MCF 10A (cell line): ENCODE measurements around the gene PLEKHA5. TPM values are rescaled to one million over a fixed set of nuclear protein-coding genes. Genes with fewer than 3 reads are reported as not detected.

ENCODE experiments used
- BruUV-seq: library from RNA; stranded (reverse); fragments of 400-500 nt; replicated peaks from 2 replicates; lab custom pipeline; 2021; lab: Mats Ljungman, UMichigan
- CTCF ChIA-PET: fragments of 300-600 bp; sonication (Branson Sonifier 250); formaldehyde crosslinking; extraction: SDS; loops from one replicate; lab custom pipeline; 2021; ENCODE audit warnings: antibody characterized with exemption, inconsistent platforms; lab: Yijun Ruan, JAX
- POLR2A ChIA-PET: fragments of 300-600, 350-650 bp; sonication (Branson Sonifier 250); formaldehyde crosslinking; extraction: SDS; loops from one replicate; lab custom pipeline; 2020; ENCODE audit warnings: antibody characterized with exemption, inconsistent platforms; lab: Yijun Ruan, JAX
- DNase-seq: peaks from one replicate; pipeline ENCODE4 v3.0.0-alpha.2; 2018; ENCODE audit not compliant: unreplicated experiment
- H3K27ac Mint-ChIP-seq: one replicate; pipeline ENCODE4 v1.8.0; 2022; ENCODE audit warnings: mild to moderate bottlenecking, low read depth, mixed read lengths; ENCODE audit not compliant: unreplicated experiment
- H3K27me3 Mint-ChIP-seq: one replicate; pipeline ENCODE4 v1.8.0; 2022; ENCODE audit warnings: mixed read lengths; ENCODE audit not compliant: insufficient read depth, unreplicated experiment
- H3K36me3 Mint-ChIP-seq: one replicate; pipeline ENCODE4 v1.8.0; 2022; ENCODE audit warnings: mild to moderate bottlenecking, moderate library complexity, mixed read lengths; ENCODE audit not compliant: insufficient read depth, unreplicated experiment
- H3K4me1 Mint-ChIP-seq: one replicate; pipeline ENCODE4 v1.8.0; 2022; ENCODE audit warnings: mixed read lengths; ENCODE audit not compliant: insufficient read depth, unreplicated experiment
- H3K4me3 Mint-ChIP-seq: one replicate; pipeline ENCODE4 v1.8.0; 2022; ENCODE audit warnings: mild to moderate bottlenecking, moderate library complexity, mixed read lengths; ENCODE audit not compliant: unreplicated experiment
- H3K9me3 Mint-ChIP-seq: one replicate; pipeline ENCODE4 v1.8.0; 2022; ENCODE audit warnings: mixed read lengths; ENCODE audit not compliant: unreplicated experiment
- CTCF ChIP-seq: fragments of 200-600 bp; IDR thresholded peaks from one replicate; pipeline ENCODE4 v1.8.0; 2022; ENCODE audit warnings: antibody characterized with exemption, mild to moderate bottlenecking; ENCODE audit not compliant: unreplicated experiment
- intact Hi-C: fragments of 100-400 bp; cut with micrococcal nuclease; formaldehyde crosslinking; loops from 2 replicates; pipeline ENCODE4 v1.14.1; 2022
- total RNA-seq: library from RNA; stranded (reverse); gene quantifications from 2 replicates; pipeline ENCODE4 v1.2.3, GENCODE V29; 2022

PLEKHA5 gene
- total RNA-seq, 1 experiment from 2014 or later, result 25.2 TPM

- no peak for DNase-seq
- no peaks in the 10 kb centered on the region for H3K27me3 Mint-ChIP-seq
- POLR2A ChIA-PET, result no interaction called here
- TF ChIP-seq CTCF, result no peak
- intact Hi-C loops, result loop anchor here (5.0 to 10.0 kb wide), 2 partner anchors 156 to 1021 kb away; partner anchors contain the start of gene PIK3C2G
- BruUV-seq, result no TSS peak
- H3K4me1 Mint-ChIP-seq, result no peaks in the 10 kb centered on the region
- H3K36me3 Mint-ChIP-seq, result peaks cover 42% of the 10 kb centered on the region
- no peak overlapping the region for H3K4me3 Mint-ChIP-seq
- no peaks in the 10 kb centered on the region for H3K9me3 Mint-ChIP-seq
- CTCF ChIA-PET, result interaction anchor here (0.7 to 1.0 kb wide), 3 partner anchors 9 to 188 kb away, joined by 3 read pairs; no protein-coding TSS in a partner anchor
- no peak overlapping the region for H3K27ac Mint-ChIP-seq
Measured at GRCh38 chr12:19285793-19286448, 156.4 kb downstream of the PLEKHA5 start.

GRCh38 chr12:19287302-19287701 is 157.8 kb downstream of the PLEKHA5 start:
- H3K4me1 Mint-ChIP-seq, result no peaks in the 10 kb centered on the region
- no peaks in the 10 kb centered on the region for H3K9me3 Mint-ChIP-seq
- no peak for TF ChIP-seq CTCF
- no TSS peak for BruUV-seq
- H3K4me3 Mint-ChIP-seq, result no peak overlapping the region
- H3K36me3 Mint-ChIP-seq, result peaks cover 36% of the 10 kb centered on the region
- no peaks in the 10 kb centered on the region for H3K27me3 Mint-ChIP-seq
- POLR2A ChIA-PET, result no interaction called here
- intact Hi-C loops, result loop anchor here (5.0 to 10.0 kb wide), 2 partner anchors 155 to 1023 kb away; partner anchors contain the start of gene PIK3C2G
- no peak for DNase-seq
- H3K27ac Mint-ChIP-seq, result no peak overlapping the region
- CTCF ChIA-PET, result interaction anchor here (0.6 to 1.3 kb wide), 4 partner anchors 16 to 98 kb away, joined by 3 to 6 read pairs (median 4); no protein-coding TSS in a partner anchor

GRCh38 chr12:19288161-19288560 is 158.6 kb downstream of the PLEKHA5 start:
- H3K4me1 Mint-ChIP-seq, result no peaks in the 10 kb centered on the region
- peaks cover 41% of the 10 kb centered on the region for H3K36me3 Mint-ChIP-seq
- H3K4me3 Mint-ChIP-seq, result no peak overlapping the region
- no peaks in the 10 kb centered on the region for H3K27me3 Mint-ChIP-seq
- POLR2A ChIA-PET, result interaction anchor here (0.6 to 1.8 kb wide), 3 partner anchors 10 to 89 kb away, joined by 3 to 6 read pairs (median 5); no protein-coding TSS in a partner anchor
- no peak for TF ChIP-seq CTCF
- BruUV-seq, result no TSS peak
- intact Hi-C loops, result loop anchor here (1.0 to 10.0 kb wide), 5 partner anchors 102 to 1023 kb away; partner anchors contain the start of gene PIK3C2G
- no peak for DNase-seq
- no peak overlapping the region for H3K27ac Mint-ChIP-seq
- H3K9me3 Mint-ChIP-seq, result no peaks in the 10 kb centered on the region
- CTCF ChIA-PET, result interaction anchor here (0.6 to 1.7 kb wide), 13 partner anchors 10 to 979 kb away, joined by 3 to 9 read pairs (median 4); no protein-coding TSS in a partner anchor

GRCh38 chr12:19288603-19289244 is 159.2 kb downstream of the PLEKHA5 start:
- no TSS peak for BruUV-seq

More at GRCh38 chr12:19288603-19289244, 159.2 kb downstream of the PLEKHA5 start:
- H3K27ac Mint-ChIP-seq, result no peak overlapping the region
- no peaks in the 10 kb centered on the region for H3K9me3 Mint-ChIP-seq
- intact Hi-C loops, result loop anchor here (1.0 to 10.0 kb wide), 5 partner anchors 102 to 1024 kb away; partner anchors contain the start of gene PIK3C2G
- peak; percentile 46 for DNase-seq
- peak; percentile 46 for TF ChIP-seq CTCF
- no peaks in the 10 kb centered on the region for H3K27me3 Mint-ChIP-seq
- H3K4me3 Mint-ChIP-seq, result no peak overlapping the region
- peaks cover 40% of the 10 kb centered on the region for H3K36me3 Mint-ChIP-seq
- CTCF ChIA-PET, result interaction anchor here (0.7 to 1.7 kb wide), 12 partner anchors 10 to 980 kb away, joined by 3 to 9 read pairs (median 4); no protein-coding TSS in a partner anchor
- POLR2A ChIA-PET, result interaction anchor here (1.0 to 1.8 kb wide), 2 partner anchors 10 to 11 kb away, joined by 3 to 6 read pairs; no protein-coding TSS in a partner anchor
- H3K4me1 Mint-ChIP-seq, result no peaks in the 10 kb centered on the region
